T-helper 1 cell (primary cell): Measurements from ENCODE around the gene ZNF536.

Experiments
- DNase-seq, 5 donors: peaks; one replicate each; pipeline ENCODE4 v3.0.0-alpha.2; 2012 to 2020

Gene ZNF536

DNA sequence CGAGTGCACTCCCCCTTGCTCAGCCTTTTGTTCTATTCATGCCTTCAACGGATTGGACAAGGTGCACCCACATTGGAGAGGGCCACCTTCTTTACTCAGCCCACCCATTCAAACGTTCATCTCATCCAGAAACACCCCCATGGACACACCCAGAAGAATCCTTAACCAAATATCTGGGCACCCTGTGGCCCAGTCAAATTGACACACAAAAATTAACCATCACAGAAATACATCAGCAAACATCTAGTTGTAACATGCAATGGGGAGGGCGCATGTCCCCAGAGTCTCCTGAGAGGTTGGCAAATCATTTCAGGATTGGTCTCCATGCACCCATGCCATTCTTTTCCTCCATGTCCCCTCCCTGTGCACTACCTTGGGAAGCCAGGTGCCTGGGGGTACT lies 167.1 kb downstream of the ZNF536 start:
- no peak for DNase-seq

DNA sequence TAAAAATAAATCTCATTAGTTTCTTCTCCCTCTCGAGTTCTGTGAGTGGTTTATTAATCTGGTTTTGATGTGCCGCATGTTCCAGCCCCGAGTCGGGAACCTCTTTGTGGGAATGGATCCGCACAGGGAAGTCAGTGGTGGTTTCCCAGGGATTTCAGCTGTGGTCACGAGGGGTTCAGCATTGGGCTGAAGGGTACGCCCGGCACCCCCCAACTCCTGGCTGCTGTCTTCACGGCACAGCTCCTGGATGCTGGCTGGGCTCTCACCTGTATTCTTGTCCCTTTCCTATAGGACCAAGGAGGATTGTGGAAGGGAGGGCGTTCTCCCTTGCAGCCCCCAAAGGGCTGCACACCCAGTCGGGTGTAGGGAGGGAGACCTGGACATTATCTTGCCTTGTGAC lies 167.8 kb downstream of the ZNF536 start:
- no peak for DNase-seq

DNA sequence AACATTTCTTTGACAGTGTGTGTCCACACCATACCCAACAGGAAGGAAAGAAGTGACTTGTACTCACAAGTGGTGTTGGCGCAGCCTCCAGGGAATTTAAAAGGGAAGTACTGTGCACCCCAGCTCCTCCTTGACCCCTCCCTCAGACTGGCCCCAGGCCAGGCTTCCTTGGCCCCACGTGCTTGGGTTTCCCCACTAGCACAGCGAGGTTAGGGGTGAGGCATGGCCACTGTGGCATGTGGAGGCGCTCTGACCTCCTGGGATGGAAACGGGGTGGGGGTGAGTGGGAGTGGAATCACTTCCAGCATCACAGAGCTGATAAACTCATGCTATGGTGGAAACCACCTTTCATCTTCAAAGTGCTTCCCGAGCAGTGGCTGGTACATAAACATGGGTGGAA lies 168.6 kb downstream of the ZNF536 start:
- DNase-seq = no peak

DNA sequence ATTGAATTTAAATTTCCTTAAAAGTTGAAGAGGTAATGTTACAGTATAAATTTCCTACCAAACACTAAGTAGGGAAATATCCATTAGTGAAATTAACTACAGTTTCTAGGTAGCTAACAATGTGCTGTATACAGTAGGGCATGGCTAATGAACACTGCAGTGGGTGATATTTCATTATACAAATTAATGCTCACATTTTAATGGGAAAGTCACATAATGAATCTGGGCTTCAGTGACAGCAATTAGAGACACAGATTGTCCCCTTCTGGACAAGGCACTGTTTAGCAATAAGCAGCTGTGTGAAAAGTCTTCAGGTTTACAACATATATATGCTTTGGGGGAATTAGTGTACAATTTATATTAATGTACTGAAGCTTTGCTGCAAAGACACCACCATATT lies 169.4 kb downstream of the ZNF536 start:
- DNase-seq = no peak

DNA sequence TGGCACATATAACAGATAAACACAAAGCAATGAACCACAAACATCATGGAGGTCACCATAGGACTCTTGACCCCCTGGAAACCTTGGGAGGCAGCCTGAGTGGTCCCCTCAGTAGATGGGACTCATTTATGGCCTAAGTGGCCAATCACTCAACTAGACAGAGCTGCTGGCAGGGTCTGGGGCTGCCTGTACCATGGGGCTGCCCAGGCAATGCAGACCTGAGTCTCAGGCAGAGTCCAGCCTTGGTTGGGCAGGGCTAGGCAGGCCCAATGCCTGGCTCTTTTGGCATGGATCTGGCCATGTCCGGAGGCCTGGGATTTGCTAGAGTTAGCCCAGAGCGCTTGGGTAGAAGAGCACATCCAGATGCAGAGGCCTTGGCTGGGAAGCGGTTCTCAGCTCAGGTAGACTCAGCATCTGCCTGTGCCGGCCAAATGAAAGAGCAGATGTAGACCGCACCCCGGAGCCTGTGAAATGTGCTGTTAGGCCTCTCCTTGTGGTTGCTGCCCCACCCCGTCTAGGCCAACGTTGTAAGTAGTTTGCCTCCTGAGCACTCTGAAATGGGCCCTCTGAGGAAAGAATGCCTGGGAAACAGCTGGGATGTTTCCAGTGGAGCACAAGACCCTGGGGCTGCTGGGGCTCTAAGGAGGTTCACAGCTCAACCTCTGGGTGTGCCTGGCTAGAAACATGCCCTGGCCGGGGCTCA lies 171.2 kb downstream of the ZNF536 start:
- DNase-seq = no peak

DNA sequence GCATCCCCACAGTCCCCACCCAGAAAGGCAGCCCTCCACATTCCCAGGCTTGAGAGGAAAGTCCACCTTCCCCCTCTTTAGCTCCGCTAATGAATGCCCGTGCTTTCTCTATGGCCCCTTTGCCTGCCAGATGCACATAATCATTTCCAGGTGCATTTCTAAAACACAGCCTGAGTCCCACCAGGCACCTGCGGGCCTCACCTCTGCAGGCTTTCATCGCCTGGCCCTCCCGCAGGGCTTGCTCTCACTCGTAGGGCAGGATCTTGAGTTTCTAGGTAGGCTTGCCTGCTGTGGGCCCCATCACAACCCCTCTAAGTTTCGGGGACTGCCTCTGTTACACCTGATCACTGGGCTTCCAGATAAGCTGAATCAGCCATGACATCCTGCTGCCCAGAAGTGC lies 173.6 kb downstream of the ZNF536 start:
- no peak for DNase-seq

DNA sequence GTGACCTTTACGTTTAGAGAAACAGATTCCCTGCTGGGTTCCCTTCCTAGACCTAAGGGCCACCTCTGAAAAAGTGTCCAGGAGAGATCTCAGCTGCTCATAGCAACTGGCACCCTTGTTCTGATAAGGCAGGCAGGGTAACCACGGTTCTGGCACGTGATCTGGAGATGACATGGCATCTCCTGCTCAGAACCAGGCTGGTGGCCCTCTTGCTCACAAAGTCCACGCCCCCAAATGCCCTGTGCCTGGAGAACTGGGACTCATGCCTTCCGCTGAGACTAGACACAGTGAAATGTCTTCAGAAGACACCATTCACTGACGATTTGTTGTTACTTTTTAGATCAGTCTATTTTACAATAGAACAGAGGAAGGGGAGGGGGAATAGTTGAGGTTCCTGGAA lies 174.1 kb downstream of the ZNF536 start:
- no peak for DNase-seq

DNA sequence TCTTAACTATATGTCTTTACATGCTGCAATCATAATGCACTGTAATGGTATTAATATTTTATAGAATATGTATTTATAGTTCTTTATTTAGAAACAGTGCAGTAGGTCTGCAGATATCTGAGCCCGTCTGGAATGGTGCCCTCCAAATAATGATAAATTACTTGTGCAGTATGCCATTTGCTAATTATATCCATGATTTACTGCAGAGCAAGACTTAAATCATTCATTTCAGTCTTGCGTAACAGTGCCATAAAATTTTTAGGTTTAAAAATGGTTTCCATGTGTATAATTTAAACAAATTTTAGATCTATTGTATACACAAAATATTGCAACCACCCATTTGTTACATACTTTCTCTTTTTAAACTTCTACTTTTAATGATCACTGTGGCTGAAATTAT lies 175.1 kb downstream of the ZNF536 start:
- DNase-seq = no peak

DNA sequence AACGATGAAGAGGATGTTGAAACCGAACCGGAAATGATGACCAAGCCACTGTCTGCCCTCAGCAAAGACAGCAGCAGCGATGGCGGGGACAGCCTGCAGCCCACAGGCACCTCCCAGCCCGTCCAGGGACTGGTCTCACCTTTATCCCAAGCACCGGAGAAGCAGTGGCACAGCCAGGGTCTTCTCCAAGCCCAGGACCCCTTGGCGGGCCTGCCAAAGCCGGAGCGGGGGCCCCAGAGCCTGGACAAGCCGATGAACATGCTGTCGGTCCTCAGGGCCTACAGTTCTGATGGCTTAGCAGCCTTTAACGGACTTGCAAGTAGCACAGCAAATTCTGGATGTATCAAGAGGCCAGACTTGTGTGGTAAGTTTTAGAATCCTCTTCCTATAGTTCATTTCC lies 177.0 kb downstream of the ZNF536 start:
- DNase-seq = no peak

DNA sequence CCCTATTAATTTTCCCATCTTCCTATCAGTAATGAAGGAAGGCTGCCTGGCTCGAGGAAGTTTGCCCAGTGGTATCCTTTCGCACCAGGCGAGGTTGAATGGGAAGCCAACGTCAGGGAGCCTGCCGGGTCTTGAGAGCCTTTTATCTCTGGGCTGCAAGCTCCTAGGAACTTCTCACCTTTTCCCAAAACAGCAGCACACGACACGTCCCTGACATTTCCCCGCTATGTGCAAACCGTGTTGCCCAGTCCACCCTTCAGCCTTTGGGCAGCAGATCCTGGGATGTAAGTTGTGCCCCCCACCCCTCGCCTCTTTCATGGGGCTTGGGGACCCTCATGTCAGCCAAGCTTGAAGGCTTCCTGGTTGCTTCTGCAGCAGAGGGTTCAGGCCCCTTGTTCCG lies 179.1 kb downstream of the ZNF536 start:
- no peak for DNase-seq

DNA sequence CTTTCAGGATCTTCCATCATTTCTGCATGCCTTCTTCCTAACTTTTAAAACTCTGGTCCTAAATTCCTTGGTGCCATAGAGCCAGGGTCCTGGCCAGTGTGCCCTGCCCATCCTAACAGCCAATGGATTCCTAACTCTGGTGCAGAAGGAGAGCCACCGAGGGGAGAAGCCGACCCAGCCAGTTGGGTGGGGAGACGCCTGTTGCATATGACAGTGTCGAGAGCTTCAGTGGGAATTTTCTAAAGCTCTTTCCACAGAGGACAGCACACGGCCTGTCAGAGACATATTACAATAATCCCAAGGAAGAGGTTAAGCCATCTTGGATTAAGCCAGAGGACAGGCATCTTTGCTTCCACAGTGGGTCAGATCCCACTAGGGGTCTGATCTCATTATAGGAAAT lies 180.4 kb downstream of the ZNF536 start:
- DNase-seq = no peak

DNA sequence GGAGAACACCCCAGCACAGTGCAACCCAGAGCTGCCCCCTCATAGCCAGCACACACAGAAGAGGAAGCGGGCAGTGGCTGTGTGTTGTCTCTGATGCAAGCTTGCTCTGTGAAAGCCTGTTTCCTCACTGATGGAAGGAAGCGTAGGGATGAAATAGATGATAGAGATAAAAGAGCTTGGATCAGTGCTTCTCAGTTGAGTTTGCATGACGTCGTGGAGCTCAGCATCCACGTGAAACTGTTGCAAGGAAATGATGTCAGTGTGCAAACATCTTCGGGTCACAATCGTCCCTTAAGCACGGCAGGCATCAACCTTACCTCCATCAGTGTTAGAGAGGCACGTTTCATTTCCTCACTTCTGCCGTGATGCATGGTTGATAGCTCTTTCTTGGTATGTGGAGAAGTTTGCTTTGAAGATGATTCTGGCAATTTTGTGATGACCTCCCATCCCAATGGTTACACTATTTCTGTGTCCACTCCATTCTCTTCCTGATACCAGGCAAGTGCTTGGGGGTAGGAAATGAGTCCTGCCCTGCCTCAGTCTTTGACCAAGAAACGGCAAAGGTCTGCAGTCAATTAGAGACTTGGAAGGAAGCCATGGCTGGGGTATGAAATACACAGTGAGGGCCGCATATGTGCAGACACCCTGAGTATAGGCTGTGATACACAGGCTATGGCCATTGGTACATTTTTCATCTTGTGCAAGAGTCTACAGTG lies 183.0 kb downstream of the ZNF536 start:
- DNase-seq = no peak

DNA sequence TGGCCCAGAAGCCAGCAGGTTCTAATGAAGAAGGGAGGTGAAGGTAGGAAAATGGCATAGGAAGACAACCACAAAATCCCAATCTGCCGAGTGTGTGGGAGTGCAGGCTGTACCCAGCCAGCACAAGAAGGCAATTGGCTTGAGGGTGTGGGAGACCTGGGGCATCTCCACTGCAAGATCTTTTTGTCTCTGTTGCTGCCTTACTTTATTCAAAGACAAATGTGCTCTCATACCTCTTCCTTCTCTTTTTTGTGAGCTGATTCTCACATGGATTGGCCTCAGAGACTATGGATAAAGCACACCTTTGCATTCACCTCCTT lies 183.6 kb downstream of the ZNF536 start:
- no peak for DNase-seq

DNA sequence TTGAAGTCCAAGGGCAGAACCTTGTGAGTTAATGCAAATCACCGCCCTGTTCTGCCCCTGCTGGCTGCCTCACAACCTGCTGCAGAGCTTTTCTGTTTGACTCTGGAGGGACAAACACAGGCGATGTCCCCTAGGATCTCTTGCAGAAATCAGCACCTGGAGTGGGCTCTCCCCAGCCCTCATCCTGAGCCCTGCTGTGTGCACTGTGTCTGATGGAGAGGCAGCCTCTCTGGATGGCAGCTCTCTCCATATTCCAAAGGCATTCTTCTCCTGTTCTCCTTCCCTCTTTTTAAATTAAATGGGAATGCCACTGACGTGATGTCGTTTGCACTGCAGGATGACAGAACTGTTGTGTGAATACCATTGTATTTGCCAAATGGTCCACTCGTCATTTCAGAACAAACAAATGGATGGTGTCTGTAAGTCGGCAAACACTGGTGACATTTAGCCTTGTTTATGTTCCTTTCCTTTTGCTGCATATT lies 184.1 kb downstream of the ZNF536 start:
- no peak for DNase-seq

DNA sequence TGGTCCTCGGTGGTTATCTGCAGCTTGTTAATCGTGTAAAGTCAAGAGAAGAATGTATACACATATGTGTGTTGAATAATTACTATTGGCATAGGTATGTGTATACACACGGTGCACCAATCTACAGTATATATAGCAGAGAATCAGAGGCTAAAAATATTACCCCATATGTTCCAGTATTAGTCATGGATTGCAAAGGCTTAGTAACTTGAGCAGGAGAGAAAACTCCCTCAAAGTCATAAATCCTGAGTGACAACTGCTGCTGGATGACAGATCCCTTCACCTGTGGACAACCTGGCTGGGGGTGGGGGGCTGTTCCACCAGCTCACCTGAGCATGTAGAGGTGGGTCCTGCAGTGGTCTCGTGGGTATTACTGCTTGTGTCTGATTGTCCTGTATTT lies 185.0 kb downstream of the ZNF536 start:
- no peak for DNase-seq

DNA sequence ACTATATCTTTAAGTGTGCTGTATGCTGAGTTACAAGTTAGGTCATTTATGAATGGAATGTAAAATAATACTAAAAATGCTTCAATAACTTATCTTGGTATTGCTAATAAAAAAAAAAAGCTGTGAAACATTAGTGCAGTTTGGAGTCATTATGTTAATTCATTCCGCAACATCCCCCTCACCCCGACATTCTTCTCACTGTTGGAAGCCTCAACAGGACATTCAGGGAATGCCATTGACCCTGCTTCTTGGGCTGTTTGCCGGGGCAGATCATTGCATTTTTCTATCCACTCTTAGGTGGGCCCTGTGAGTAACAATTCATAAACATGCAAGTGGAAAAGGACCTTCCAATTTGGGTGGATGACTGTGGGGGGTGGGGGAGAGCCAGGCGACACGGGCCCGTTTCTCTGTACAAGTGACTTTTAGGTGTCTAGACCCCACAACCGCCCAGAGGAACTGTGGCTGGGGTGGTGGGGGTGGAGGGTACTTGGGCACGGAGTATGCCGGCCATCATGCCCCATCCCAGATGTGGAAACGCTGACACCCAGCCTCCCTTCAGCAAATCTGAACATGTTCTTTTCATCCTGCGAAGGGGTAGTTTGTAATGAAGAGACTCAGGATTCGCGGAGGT lies 185.9 kb downstream of the ZNF536 start:
- DNase-seq = no peak

DNA sequence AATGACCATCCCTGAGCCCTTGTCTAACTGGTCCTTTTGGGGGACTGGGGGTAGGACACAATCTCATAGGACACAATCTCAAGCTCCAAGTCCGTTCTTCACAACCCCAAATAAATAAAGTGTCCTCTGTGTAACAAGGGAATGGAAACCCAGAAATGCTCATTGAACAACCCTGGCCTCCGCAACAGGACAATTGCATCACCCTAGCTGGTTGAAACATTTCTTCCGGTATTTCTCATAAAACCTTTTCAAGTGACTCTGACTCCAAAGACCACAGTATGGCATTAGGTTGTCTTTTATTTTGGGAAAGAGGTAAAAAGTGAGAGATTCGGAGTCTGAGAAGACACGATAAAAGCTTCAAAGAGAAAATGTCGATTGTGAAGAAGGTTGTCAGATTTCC lies 186.6 kb downstream of the ZNF536 start:
- no peak for DNase-seq

DNA sequence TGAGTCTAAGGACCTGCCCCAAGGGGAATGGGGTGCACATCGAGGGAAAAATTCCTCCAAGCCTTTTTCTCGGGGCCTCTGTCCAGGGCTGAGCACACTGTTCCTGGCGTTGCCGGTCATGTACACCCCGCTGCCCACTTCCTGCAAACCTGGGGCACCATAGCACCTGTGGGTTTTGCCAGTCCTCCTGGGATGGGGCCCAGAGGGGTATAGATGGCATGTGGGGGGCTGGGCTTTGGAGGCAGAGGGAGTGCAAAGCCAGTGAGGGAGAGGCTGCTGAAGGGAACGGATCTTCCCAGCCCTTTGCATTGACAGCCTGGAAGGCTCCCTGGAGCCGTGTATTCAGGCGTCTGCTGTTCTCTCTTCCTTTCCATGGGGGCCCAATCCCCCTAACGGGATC lies 187.3 kb downstream of the ZNF536 start:
- DNase-seq = no peak

DNA sequence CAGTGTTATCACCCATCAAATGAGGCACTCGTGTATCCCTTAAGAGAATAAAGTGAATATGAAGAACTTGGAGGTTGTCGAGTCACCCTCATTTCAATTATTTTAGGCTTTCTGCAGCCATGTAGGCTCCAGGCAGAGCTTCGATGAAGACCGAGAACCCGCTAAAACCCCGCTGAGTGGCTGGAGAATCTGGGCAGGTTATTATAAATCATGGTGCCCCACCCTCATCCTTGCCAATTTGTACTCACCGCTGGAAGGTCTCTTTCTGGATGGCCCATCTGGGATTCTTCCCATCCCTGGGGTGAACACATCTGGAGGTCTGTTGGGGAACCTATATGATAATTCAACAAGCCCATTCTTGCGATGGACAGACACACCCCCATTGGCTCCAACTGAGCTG lies 190.8 kb downstream of the ZNF536 start:
- no peak for DNase-seq

DNA sequence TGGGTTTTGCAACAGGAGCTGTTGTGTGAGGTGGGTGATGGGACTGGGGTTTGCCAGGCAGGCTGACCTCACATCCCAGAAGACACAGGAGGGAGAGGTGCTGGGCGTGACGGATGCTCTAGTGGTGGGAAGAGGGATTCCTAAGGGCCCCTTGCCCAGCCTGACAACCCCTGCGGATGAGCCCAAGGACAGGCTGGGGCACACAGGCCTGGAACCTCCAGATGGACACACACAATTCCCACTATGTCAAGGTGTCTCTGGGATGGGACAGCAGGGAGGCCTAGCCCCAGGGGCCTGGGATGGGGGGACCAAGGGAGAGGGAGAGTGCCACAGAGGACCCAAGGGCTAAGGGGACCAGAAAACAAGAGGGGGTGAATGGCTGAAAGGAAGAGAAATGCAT lies 191.5 kb downstream of the ZNF536 start:
- DNase-seq = no peak

DNA sequence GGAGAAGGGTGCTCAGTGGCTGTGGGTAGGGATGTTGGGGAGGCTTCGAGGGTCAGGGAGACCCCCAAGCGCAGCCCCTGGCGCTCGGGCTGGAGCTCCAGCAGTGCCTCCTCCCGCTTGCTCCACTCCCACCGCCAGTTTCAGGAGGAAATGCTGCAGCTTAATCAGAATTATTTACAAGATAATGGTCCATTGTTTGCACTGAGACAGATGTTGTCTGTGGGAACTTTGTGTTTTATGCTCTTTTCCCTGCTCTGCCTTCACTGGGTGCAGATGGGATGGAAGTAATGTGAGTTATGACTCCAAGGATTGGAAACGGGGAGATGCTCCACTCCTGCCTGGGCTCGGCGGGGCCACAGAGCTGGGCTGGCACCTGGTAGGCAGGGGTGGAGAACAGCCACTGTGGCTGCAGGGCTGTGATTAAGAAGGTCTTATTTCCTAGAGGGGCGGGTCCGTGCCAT lies 192.4 kb downstream of the ZNF536 start:
- no peak for DNase-seq

DNA sequence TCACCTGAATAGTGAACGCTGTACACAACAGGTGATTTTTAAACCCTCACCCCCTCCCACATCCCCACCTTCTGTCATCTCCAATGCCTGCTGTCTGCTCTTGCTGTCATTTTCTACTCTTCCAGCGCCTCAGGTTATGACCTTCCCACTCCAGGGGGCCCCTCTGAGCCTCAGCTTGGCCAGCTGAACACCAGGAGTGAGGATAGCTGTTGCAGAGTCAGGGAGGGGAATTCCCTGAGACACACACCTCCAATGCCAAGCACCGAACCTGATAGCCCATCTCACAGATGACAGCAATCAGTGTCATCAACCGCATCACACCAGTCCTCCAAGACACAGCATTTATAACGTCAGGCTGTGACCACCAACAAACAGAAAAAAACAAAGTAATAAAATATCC lies 193.5 kb downstream of the ZNF536 start:
- no peak for DNase-seq

DNA sequence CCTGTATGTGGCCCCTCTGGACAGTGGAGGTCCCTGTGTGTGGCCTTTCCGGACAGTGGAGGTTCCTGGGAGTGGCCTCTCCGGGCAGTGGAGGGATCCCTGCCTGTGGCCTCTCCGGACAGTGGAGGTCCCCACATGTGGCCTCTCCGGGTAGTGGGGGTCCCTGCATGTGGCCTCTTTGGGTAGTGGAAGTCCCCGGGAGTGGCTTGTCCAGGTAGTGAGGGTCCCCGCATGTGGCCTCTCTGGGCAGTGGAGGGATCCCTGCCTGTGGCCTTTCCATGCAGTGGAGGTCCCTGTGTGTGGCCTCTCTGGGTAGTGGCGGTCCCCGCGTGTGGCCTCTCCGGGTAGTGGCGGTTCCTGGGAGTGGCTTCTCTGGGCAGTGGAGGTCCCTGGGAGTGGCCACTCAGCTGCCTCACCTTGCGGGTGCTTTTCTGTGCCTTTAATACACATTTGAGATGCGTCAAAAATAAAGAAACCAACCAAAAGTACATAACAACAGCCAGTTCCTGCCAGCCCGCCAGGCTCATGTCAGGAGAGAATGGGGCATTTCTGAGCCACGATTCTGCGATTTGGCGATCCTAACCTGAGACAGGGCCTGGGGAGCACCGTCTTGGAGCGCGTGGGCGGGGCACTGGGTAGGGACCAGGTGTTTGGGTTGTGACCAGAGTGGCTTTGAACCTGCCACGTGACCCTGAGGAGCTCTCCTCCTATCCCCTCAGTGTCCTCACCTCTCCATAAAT lies 194.7 kb downstream of the ZNF536 start:
- no peak for DNase-seq
